DMS114 treated with DMSO at 0.1 percent for 48 hours (cell line): ENCODE measurements around the gene ITFG1.
"Not testable (repeated sequence)": the region's sequence is repeated elsewhere in the genome, so short reads cannot be mapped to it uniquely, and the experiment has no call there.

Source experiments
- DNase-seq: peaks from one replicate; lab custom pipeline; 2025; ENCODE audit not compliant: unreplicated experiment; lab: John Stamatoyannopoulos, UW

ITFG1 gene

DNA sequence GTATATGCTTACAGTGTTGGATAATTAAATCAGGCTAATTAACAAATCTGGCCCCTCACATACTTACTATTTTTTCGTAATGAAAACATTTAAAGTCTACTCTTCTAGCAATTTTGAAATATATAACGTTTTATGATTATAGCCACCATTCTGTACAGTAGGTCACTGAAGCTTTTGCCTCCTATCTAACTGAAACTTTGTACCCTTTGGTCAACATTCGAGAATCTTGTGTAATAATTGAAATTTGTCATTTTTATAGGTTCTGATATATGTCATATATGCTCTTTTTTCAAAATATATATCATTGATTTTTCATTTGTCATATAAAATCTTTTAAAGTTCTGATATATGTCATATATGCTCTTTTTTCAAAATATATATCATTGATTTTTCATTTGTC, 12.9 kb upstream of the ITFG1 start:
- DNase-seq: no peak

DNA sequence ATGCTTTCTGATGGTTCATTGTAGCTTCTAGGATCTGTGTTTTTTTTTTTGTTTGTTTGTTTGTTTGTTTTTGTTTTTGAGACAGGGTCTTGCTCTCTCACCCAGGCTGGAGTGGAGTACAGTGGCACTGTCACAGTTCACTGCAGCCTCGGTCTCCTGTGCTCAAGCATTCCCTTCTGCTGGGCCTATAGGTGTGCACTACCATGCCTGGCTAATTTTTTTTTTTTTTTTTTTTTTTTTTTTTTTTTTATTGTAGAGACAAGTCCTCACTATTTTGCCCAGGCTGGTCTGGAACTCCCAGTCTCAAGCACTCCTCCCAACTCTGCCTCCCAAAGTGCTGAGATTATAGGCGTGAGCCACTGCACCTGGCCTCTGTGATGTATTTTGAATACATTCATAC, 12.1 kb upstream of the ITFG1 start:
- DNase-seq: not testable (repeated sequence)

DNA sequence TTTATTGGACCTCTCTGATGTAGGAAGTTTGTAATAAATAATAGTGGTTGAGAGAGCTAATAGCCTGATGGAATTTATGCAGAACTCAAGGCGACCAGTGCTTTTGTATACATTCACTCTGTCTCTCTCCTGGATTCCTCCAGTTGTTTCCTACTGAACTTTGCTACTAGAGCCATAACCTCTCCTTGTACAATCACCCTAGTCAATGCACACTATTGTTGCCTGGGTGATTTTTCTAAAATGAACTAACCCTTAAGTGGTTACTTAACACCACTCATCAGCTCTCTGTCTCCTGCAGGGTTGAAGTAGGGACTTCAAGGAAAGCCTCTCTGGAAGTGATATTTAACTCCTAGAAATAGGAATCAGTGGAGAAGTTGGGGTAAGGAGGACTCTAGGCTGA, 9.9 kb upstream of the ITFG1 start:
- DNase-seq: no peak

DNA sequence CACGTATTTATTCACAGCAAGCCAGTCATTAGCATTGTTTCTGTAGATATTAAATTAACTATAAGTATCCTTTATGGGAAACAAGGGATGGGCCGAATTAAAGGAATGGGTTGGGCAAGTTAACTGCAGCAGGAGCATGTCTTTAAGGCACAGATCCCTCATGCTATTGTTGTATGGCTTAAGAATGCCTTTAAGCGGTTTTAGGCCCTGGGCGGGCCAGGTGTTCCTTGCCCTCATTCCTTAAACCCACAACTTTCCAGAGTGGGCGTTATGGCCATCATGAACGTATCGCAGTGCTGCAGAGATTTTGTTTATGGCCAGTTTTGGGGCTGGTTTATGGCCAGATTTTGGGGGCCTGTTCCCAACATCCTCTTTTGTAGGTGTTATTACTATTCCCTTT, 9.3 kb upstream of the ITFG1 start:
- DNase-seq: no peak

DNA sequence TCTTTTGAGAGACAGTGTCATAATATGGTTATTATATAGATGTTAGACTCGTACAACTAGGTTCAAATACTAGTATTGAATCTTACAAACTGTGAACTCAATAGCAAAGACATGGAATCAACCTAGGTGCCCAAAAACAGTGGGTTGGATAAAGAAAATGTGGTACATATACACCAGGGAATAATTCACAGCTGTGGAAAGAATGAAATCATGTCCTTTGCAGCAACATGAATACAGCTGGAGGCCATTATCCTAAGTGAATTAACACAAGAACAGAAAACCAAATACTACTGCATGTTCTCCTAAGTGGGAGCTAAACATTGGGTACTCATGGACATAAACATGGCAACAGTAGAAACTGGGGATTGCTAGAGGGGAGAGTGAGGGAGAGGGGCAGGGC, 8.4 kb upstream of the ITFG1 start:
- DNase-seq: no peak

DNA sequence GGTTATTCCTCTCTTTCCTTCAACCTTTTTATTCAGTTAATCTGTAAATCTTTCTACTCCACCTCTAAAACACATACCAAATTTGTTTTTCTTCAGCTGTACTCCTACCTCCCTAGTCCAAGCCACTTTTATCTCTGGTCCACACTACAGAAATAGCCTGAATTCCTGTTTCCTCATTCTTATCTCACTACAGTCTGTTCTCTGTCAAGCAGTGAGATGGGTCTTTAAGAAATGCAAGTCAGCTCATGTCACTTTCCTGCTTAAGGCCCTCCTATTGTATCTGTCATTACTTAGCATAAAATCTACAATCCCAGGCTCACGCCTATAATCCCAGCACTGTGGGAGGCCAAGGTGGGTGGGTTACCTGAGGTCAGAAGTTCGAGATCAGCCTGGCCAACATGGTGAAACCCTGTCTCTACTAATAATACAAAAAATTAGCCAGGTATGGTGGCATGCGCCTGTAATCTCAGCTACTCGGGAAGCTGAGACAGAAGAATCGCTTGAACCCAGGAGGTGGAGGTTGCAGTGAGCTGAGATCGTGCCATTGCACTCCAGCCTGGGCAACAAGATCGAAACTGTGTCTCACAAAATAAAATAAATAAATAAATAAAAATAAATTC, 7.3 kb upstream of the ITFG1 start:
- DNase-seq: not testable (repeated sequence)

DNA sequence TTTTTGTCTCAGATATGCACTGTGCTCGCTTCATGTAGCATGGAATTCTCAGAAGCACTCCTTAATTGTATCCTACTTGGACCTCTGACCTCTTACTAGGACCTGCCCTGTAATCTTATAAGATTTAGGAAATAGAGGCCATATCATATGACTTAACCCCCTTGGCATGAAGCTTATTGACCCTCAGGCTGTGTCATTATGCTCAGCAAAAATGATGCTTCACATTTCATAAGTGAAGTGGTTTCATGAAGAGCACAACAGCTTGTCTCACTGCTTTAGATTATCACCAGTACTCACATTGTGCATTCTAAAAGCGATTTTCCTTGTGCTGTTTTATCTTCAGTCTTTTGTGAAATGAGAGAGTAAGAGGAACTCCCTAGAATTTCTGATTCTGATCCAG, 6.6 kb upstream of the ITFG1 start:
- no peak for DNase-seq

DNA sequence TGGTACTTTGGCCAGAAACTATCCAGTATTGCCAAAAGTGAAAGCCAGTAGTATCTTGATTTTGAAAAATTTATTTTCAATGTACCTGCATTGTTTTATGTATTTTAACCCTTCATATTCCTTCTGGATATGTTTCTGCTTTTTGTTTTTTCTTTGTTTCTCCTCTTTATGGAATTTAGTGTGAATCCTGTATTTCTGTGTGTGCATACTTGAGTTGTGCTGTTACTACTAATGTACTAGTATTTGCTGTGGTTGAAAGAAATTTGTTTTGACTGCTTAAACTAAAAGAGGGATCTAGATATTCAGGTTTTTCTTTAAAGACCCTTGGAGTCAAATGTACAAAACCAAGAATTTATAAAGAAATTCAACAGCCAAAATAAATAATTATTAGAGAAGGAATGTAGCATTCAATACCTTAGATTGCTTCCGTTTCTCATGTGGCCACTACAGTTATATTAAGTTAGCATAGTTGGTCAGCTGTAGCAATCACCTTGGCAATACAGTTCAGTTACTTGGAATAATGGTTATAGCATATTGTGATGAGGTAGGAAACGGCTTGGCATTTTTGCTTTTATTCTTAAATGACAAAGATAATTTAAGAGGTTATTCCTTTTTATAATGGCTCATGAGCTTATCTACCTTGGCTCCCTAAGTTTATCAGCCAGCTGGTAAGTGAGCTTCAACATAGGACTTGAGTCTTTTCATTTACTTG, 5.2 kb upstream of the ITFG1 start:
- DNase-seq: no peak

DNA sequence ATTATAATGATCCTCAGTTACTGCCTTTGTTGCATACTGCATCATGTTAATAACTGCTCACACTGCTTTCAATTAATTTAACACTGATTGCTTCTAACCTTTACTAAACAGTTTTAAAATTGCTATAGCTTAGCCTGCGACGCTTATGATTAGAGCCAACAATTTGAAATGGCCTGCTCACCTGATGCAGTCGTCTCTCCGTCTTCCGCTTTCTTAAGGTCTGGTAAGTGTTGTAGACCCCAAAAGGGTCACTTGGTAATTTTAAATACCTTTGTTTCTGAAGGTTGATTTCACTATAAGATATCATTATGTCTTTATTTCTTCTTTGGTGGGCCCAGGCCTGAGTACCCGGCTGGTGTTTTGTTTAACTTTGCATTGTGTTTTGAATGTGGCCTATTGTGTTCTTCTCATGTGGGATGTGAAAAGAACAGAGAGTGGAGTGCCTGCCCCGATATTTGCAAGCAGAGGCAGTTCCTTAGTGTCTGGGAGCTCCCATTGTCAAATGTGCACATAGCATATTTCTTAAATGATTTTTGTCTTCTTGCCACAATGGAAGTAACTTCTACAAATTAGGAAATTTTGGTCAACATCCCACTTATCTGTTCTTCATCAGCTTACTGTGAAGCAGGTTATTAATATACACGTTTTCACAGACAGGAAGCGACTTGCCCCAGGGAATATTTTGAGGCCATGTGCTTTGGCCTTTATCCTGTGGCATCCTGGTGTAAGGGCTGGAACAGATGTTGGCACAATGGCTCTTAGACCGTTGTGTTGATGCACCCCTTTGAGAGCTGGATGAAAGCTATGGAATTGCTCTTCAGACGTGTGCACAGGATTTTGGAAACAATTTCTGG, 3.1 kb upstream of the ITFG1 start:
- DNase-seq: no peak

DNA sequence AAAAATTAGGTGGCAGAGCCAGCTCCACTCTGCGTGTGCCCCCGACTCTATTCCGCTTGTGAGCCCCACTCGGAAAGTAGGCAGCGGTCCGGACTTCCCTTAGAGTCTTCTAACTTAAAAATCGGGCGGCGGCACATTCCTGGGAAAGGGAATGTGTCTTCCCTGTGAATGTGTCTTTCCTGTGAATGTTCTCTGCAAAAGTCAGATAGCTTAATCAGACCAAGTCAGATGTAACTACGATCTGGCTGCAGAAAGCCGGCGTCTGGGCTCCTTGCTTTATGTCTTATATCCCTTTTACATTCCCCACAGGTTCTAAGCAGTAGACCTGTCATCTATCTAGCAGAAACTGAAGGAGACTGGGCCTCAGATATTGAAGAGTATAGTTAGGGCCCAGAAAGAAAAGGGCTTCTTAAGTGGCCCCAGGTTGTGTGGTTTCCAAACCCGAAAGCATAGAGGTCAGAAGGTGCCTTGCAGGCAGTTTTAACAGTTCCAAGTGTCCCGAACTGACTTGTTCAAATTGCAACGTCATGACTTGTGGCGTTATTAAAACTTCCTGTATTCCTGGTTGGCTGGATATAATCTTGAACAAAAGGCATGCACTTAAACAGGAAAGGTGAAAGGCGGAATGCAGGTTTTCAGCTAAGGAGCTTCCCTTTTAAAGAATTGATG, 869 bp upstream of the ITFG1 start:
- DNase-seq: peak; percentile 4

DNA sequence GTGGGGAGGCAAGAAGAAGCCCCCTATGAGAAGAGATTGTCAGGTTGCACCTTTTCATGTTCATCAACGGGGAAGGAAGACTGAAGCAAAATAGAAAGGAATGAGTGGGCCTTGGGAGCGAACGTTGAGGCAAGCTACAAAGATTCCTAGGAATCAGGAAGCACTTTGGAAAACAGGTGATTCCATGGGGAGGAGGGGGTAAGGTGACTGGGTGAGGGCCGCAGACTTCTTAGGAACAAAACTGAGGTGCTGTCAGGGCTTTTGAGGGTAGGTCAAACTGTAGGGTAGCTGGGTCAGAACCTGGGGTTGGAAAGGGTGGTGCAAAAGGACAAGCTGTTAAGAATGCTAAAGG, 528 bp downstream of the ITFG1 start:
- no peak for DNase-seq

DNA sequence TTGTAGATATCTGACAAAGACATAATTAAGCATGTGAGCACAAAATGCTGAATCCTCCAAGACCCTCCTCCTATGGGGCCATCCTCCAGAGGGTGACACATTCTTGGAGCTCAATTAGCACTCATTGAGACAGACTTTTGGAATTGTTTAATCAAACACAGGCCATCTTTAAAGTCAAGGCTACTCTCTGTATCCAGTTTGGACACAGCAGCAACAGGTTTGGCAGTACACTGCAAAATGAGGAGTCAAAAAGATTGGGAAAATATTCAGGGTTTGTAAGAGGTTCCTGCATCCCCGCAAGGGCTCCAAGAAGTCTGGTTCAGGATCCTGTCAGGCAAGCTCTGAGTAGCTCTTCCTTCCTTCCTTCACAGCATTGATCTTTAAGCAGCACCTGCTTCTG, 1.3 kb downstream of the ITFG1 start:
- DNase-seq: no peak

DNA sequence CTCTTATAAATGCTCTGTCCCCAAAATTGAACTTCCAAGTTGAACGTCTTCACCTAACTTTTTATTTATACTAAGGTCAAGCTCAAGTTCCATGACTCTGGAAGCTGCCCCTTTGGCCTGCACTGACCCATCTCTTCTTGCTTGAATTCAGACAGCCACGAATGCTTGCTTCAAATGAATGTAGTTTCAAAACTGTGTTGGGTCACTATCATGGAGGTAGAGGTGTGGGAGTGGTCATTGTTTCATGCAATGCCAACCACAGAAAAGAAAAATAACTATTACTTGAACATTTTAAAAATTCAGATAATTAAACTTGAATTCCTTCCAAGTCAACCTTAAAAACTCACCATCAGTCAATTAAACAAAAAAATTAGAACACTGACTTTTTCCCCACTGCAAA, 2.5 kb downstream of the ITFG1 start:
- DNase-seq: no peak

DNA sequence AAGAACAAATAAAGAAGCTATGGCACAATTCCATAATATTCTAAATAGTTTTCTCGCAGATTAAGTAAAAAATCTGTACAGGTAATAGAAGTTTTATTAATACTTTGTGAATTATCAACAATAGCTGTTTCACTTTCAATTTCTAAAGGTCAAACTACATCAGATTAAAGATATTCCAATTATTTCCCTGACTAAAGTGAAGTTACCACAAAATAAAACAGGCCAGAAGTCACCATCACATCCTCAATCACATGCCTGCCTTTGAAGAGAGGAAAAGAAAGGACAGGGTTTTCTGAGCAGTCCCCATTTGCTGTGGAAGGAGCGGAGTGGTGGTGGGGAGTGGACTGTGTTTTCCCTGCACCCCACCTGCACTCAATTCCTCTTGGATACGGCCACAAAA, 11.1 kb downstream of the ITFG1 start:
- no peak for DNase-seq

DNA sequence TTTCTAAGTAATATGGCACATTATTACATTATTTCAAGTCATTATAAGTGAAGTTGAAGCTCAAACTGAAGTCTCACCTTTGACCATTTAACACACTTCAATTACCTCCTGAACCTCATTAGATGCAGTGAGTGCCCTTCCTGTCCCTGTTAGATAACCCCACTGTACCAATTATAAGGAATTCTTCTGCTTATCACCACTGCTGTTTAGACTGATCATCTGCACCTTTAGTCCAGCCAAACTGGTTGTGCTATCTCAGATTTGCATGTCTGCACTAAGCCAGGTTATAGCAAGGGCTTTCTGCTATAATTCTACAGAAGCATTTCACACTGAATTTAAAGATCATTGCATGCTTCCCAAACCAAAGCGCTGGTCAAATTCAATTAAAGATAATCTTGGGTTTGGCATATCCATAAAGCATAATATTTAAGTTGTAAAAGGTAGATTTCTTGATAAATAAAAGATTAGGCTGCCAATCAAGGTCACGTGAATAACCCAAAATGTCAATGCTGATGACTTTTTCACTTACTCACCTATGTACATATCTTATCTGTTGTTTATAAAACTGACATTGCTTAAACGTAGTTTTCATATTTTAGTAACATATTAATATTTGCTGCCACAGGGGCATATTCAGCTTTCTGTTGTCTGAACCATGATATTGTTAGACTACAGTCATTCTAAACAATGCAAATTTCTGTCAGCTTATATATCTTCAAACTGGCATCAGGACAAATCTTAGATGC, 11.9 kb downstream of the ITFG1 start:
- no peak for DNase-seq

DNA sequence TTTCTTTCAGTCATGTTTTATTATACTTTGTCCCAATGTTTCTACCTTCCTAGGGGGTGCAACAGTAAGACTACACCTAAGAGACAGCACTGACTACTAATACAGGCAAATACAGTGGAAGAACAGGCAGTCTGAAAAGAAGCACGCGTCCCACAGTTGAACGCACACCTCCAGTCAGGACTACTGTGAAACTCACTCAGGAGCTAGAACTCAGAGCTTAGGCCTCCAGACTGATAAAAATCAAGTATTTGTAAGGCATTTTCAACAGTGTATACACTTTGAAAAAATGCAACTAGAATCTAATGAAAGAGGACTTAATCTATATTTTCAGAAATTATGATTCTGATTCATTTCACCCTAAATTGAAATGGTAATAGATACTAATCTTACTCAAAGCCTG, 14.4 kb downstream of the ITFG1 start:
- no peak for DNase-seq

DNA sequence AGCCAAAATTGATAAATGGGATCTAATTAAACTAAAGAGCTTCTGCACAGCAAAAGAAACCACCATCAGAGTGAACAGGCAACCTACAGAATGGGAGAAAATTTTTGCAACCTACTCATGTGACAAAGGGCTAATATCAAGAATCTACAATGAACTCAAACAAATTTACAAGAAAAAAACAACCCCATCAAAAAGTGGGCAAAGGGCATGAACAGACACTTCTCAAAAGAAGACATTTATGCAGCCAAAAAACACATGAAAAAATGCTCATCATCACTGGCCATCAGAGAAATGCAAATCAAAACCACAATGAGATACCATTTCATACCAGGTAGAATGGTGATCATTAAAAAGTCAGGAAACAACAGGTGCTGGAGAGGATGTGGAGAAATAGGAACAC, 18.0 kb downstream of the ITFG1 start:
- not testable (repeated sequence) for DNase-seq

DNA sequence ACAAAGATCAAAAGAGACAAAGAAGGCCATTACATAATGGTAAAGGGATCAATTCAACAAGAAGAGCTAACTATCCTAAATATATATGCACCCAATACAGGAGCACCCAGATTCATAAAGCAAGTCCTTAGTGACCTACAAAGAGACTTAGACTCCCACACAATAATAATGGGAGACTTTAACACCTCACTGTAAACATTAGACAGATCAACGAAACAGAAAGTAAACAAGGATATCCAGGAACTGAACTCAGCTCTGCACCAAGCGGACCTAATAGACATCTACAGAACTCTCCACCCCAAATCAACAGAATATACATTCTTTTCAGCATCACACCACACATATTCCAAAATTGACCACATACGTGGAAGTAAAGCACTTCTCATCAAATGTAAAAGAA, 20.8 kb downstream of the ITFG1 start:
- DNase-seq: not testable (repeated sequence)

DNA sequence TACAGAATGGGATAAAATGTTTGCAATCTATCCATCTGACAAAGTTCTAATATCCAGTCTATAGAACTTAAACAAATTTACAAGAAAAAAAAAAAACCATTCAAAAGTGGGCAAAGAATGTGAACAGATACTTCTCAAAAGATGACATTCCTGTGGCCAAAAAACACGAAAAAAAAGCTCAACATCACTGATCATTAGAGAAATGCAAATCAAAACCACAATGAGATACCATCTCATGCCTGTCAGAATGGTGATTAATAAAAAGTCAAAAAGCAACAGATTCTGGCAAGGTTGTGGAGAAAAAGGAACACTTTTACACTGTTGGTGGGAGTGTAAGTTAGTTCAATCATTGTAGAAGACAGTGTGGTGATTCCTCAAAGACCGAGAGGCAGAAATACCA, 26.6 kb downstream of the ITFG1 start:
- not testable (repeated sequence) for DNase-seq

DNA sequence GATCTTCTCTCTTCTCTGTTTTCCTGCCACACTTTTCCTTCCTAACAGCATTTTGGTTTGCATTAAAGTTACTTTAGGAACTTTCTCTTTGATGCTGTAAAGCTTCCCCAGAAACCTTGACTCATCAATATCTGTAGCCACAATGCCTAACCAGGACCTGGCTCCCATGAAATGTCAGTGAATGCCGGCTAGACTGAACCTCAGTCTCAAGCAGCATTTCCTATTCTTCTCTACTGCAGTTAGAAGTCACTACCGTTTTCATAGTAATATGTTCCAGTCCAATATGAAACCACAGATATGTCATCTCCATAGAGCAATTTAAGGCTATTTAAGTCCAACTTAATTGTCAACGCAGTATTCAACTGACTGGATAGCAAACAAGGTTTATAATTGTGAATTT, 28.9 kb downstream of the ITFG1 start:
- no peak for DNase-seq

DNA sequence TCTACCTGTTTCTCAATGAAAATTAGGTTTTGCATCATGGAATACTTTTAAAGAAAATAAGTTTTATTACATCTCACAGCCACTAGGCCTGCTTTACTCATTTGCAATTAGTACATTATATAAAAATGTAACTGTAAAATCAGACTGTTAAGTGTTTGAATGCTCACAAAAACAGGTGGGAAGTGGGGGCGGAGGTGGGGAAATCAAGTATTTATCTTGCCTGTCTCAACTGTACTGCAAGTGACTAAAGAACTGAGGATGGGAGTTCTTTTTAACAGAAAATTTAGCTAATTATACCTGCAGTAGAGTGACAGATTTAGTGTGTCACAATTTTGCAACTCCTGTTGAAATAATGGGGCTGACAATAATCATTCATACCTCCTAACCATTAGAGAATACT, 34.1 kb downstream of the ITFG1 start:
- no peak for DNase-seq
